Hepatocyte (in vitro differentiated cells): ENCODE results near the gene ABLIM2. TPM values are rescaled to one million over a fixed set of nuclear protein-coding genes. Genes with fewer than 3 reads are reported as not detected.

Source experiments
- DNase-seq: peaks from one replicate; pipeline ENCODE4 v3.0.0-alpha.2; 2016; ENCODE audit warnings: low spot score
- H2AFZ ChIP-seq: fragments of 200-600 bp; sonication (generic); 2 replicates; pipeline ENCODE4 v1.6.0; 2016; ENCODE audit warnings: antibody characterized with exemption, mild to moderate bottlenecking
- H3K27ac ChIP-seq: fragments of 200-600 bp; sonication (generic); 2 replicates; pipeline ENCODE4 v1.5.1; 2016; ENCODE audit warnings: mild to moderate bottlenecking
- H3K27me3 ChIP-seq: fragments of 200-600 bp; sonication (generic); 2 replicates; pipeline ENCODE4 v1.6.1; 2016
- H3K36me3 ChIP-seq: fragments of 200-600 bp; sonication (generic); replicated peaks from 2 replicates; pipeline ENCODE4 v1.5.1; 2016; ENCODE audit warnings: low read depth; ENCODE audit not compliant: insufficient read depth
- H3K4me1 ChIP-seq: fragments of 200-600 bp; sonication (generic); 2 replicates; pipeline ENCODE4 v1.5.1; 2016; ENCODE audit warnings: mild to moderate bottlenecking, moderate library complexity; ENCODE audit not compliant: insufficient read depth
- H3K4me2 ChIP-seq: fragments of 200-600 bp; sonication (generic); 2 replicates; pipeline ENCODE4 v1.6.0; 2016
- H3K4me3 ChIP-seq: fragments of 200-600 bp; sonication (generic); 2 replicates; pipeline ENCODE4 v1.5.1; 2016; ENCODE audit warnings: mild to moderate bottlenecking
- H3K79me2 ChIP-seq: fragments of 200-600 bp; sonication (generic); 2 replicates; pipeline ENCODE4 v1.6.0; 2017; ENCODE audit warnings: mild to moderate bottlenecking
- H3K9me2 ChIP-seq: fragments of 200-600 bp; sonication (generic); replicated peaks from 2 replicates; pipeline ENCODE4 v1.6.0; 2017; ENCODE audit warnings: mild to moderate bottlenecking; ENCODE audit not compliant: insufficient read depth
- H3K9me3 ChIP-seq: fragments of 200-600 bp; sonication (generic); 2 replicates; pipeline ENCODE4 v1.5.1; 2016; ENCODE audit warnings: low read depth, mild to moderate bottlenecking
- H4K20me1 ChIP-seq: fragments of 200-600 bp; sonication (generic); 2 replicates; pipeline ENCODE4 v1.6.0; 2016; ENCODE audit warnings: mild to moderate bottlenecking; ENCODE audit not compliant: insufficient read depth, poor library complexity, severe bottlenecking
- CTCF ChIP-seq: fragments of 200-600 bp; sonication (generic); IDR thresholded peaks from 2 replicates; pipeline ENCODE4 v1.5.1; 2016; ENCODE audit warnings: antibody characterized with exemption, mild to moderate bottlenecking; ENCODE audit not compliant: poor library complexity
- EZH2 ChIP-seq: fragments of 200-600 bp; sonication (generic); IDR thresholded peaks from 2 replicates; pipeline ENCODE4 v1.6.1; 2016; ENCODE audit warnings: antibody characterized with exemption, mild to moderate bottlenecking, borderline replicate concordance
- EZH2phosphoT487 ChIP-seq: fragments of 200-600 bp; sonication (generic); IDR thresholded peaks from one replicate; pipeline ENCODE4 v1.6.1; 2018; ENCODE audit warnings: antibody characterized with exemption, mild to moderate bottlenecking, low read depth, moderate library complexity; ENCODE audit not compliant: unreplicated experiment, severe bottlenecking
- WGBS: methylation state at CpG from one replicate; pipeline ENCODE4 v1.1.6; 2016; ENCODE audit warnings: low lambda C conversion rate; ENCODE audit errors: missing lambda C conversion rate; 5-methylcytosine and 5-hydroxymethylcytosine counted together
- polyA plus RNA-seq: library from polyadenylated mRNA; unstranded; fragments of >200 nt; fragmentation: Nextera tagmentation; extraction: Ambion mirVana; gene quantifications from 2 replicates; pipeline ENCODE4 v1.2.1, GENCODE V29; 2016
- total RNA-seq: library from RNA; depleted of rRNA; stranded (reverse); fragments of >200 nt; gene quantifications from 2 replicates; pipeline ENCODE4 v1.2.3, GENCODE V29; 2014

Gene ABLIM2
- total and polyA plus RNA-seq, 2 experiments from 2014 or later, result 1.7 to 2.0 TPM

DNA sequence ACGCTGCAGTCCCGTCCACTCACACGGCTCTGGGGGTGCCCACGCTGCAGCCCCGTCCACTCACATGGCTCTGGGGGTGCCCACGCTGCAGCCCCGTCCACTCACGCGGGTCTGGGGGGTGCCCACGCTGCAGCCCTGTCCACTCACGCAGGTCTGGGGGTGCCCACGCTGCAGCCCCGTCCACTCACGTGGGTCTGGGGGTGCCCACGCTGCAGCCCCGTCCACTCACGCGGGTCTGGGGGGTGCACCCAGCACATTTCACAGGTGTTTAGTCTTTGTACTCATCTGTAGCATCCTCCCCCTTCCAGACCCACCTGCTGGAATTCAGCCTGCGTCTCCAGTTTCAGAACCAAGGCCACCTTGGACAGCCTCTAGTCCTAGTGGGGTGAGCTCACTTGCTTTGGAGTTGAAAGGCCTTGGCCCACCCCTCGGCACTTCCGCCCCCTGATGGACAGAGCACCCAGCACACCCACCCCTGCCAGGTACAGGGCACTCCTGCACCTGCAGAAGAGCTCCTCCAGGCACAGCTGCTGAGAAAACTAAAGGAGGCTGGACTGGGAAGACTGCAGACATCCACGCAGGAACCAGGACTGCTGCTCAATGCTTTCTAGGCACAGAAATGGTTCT, 73.0 kb downstream of the ABLIM2 start:
- Histone ChIP-seq H3K36me3 (no peaks in the 10 kb centered on the region), H3K9me3 (no peaks in the 10 kb centered on the region), H4K20me1 (no peaks in the 10 kb centered on the region), H3K4me2 (no peak overlapping the region), H3K27ac (no peak overlapping the region), H3K79me2 (no peaks in the 10 kb centered on the region), H2AFZ (no peak overlapping the region), H3K4me1 (no peaks in the 10 kb centered on the region), H3K9me2 (no peaks in the 10 kb centered on the region), H3K27me3 (no peaks in the 10 kb centered on the region), H3K4me3 (no peak overlapping the region)
- DNase-seq, result no peak
- WGBS, result 92% methylated on average over 9 of the region's 22 CpGs
- no peak for TF ChIP-seq CTCF
- TF ChIP-seq EZH2phosphoT487, result no peak
- TF ChIP-seq EZH2, result no peak

- H3K27me3 ChIP-seq, result no peaks in the 10 kb centered on the region
- no peaks in the 10 kb centered on the region for H3K9me2 ChIP-seq
- H3K4me2 ChIP-seq, result no peak overlapping the region
- no peak overlapping the region for H2AFZ ChIP-seq
- no peaks in the 10 kb centered on the region for H3K79me2 ChIP-seq
- no peak overlapping the region for H3K27ac ChIP-seq
- TF ChIP-seq CTCF, result no peak
- TF ChIP-seq EZH2phosphoT487, result no peak
- TF ChIP-seq EZH2, result no peak
- no peaks in the 10 kb centered on the region for H4K20me1 ChIP-seq
- DNase-seq, result no peak
- H3K4me1 ChIP-seq, result no peaks in the 10 kb centered on the region
- no peaks in the 10 kb centered on the region for H3K9me3 ChIP-seq
- H3K4me3 ChIP-seq, result no peak overlapping the region
- 91% methylated on average over 27 of the region's 27 CpGs for WGBS
- no peaks in the 10 kb centered on the region for H3K36me3 ChIP-seq
Measured at GRCh38 chr4:8084712-8085490, 73.7 kb downstream of the ABLIM2 start.

- Histone ChIP-seq H3K27me3 (no peaks in the 10 kb centered on the region), H3K9me2 (no peaks in the 10 kb centered on the region), H3K4me1 (peaks cover 1% of the 10 kb centered on the region), H3K36me3 (no peaks in the 10 kb centered on the region), H3K27ac (no peak overlapping the region), H4K20me1 (no peaks in the 10 kb centered on the region), H3K79me2 (no peaks in the 10 kb centered on the region), H3K4me2 (no peak overlapping the region), H3K9me3 (no peaks in the 10 kb centered on the region), H3K4me3 (no peak overlapping the region), H2AFZ (no peak overlapping the region)
- no peak for DNase-seq
- no peak for TF ChIP-seq EZH2phosphoT487
- TF ChIP-seq CTCF, result no peak
- no peak for TF ChIP-seq EZH2
- 91% methylated on average over 16 of the region's 17 CpGs for WGBS
Measured at GRCh38 chr4:8084031-8084660, 74.5 kb downstream of the ABLIM2 start.
